AG08396 (cell line): ENCODE measurements around the gene TMEM240.

ENCODE experiments used
- DNase-seq: peaks from one replicate; pipeline ENCODE4 v3.0.0; 2012; ENCODE audit warnings: low spot score, mixed read lengths

TMEM240 gene

GRCh38 chr1:1540090-1540817, at the start of gene TMEM240:
Gene TMEM240, minus strand, starts transcription at chr1:1540624. Its CDS starts 278 bp downstream, at chr1:1540346.
- DNase-seq: peak; percentile 96

- DNase-seq: no peak
Observed at GRCh38 chr1:1583347-1584010, 43.1 kb upstream of the TMEM240 start.

GRCh38 chr1:1582585-1583346, 42.3 kb upstream of the TMEM240 start:
- no peak for DNase-seq

GRCh38 chr1:1578371-1578940, 38.0 kb upstream of the TMEM240 start:
- DNase-seq: no peak

GRCh38 chr1:1577367-1578011, 37.1 kb upstream of the TMEM240 start:
- DNase-seq: no peak

GRCh38 chr1:1574721-1575537, 34.5 kb upstream of the TMEM240 start, which contains the start of gene SSU72:
Gene SSU72, minus strand, starts transcription at chr1:1574863. Its CDS starts 306 bp downstream, at chr1:1574557.
- peak; percentile 97 for DNase-seq

- DNase-seq: peak; percentile 91
Observed at GRCh38 chr1:1573843-1574720, 33.7 kb upstream of the TMEM240 start.

GRCh38 chr1:1569341-1569740, 28.9 kb upstream of the TMEM240 start:
- DNase-seq: no peak

- no peak for DNase-seq
Observed at GRCh38 chr1:1567891-1568291, 27.5 kb upstream of the TMEM240 start.

GRCh38 chr1:1567152-1567875, 26.9 kb upstream of the TMEM240 start:
- DNase-seq: no peak

- no peak for DNase-seq
Observed at GRCh38 chr1:1565340-1565739, 24.9 kb upstream of the TMEM240 start.

GRCh38 chr1:1564268-1564667, 23.8 kb upstream of the TMEM240 start:
- DNase-seq: no peak

- DNase-seq: no peak
Observed at GRCh38 chr1:1563688-1564087, 23.3 kb upstream of the TMEM240 start.

- DNase-seq: no peak
Observed at GRCh38 chr1:1562556-1563195, 22.3 kb upstream of the TMEM240 start.

- no peak for DNase-seq
Observed at GRCh38 chr1:1561801-1562470, 21.5 kb upstream of the TMEM240 start.

GRCh38 chr1:1560178-1560577, 19.8 kb upstream of the TMEM240 start:
- DNase-seq: no peak

GRCh38 chr1:1559066-1559465, 18.6 kb upstream of the TMEM240 start:
- no peak for DNase-seq

GRCh38 chr1:1558591-1558990, 18.2 kb upstream of the TMEM240 start:
- DNase-seq: no peak
